Measurements from ENCODE around the gene SLFN12L.
"Not testable (repeated sequence)": the region's sequence is repeated elsewhere in the genome, so short reads cannot be mapped to it uniquely, and the experiment has no call there.

The SLFN12L gene

DNA sequence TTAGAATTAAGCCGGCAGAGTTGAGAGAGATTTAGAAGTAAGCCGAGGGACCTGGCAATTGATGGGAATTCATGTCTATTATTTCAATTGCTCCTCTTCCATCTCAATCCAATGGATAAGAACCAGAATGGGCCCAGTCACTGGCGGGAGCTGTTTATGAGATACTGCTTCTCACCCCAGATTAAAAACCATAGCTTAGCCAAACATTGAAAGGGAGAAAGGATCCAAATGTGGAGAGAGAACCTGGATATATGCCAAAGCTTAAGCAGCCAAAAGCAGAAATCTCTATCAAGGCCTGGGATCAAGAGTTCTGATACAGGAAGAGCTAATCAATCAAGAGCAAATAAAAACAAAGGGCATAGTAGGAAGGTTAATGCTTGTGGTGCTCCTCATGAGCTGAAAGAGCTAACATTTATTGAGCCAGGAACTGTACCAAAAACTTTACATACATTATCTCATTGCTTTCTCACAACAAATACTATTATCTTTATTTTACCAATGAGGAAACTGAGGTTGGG lies 2.8 kb downstream of the SLFN12L start:
- H3K4me3 ChIP-seq (ENCODE audit: low read depth, low read length): no peak overlapping the region
- TF ChIP-seq, protein P1, sequence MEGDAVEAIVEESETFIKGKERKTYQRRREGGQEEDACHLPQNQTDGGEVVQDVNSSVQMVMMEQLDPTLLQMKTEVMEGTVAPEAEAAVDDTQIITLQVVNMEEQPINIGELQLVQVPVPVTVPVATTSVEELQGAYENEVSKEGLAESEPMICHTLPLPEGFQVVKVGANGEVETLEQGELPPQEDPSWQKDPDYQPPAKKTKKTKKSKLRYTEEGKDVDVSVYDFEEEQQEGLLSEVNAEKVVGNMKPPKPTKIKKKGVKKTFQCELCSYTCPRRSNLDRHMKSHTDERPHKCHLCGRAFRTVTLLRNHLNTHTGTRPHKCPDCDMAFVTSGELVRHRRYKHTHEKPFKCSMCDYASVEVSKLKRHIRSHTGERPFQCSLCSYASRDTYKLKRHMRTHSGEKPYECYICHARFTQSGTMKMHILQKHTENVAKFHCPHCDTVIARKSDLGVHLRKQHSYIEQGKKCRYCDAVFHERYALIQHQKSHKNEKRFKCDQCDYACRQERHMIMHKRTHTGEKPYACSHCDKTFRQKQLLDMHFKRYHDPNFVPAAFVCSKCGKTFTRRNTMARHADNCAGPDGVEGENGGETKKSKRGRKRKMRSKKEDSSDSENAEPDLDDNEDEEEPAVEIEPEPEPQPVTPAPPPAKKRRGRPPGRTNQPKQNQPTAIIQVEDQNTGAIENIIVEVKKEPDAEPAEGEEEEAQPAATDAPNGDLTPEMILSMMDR (IDR thresholded peaks at IDR 0.05; ENCODE audit: control insufficient read depth, extremely low read depth, insufficient read depth): no peak
- DNase-seq (ENCODE audit: low read depth): no peak

- no peak for DNase-seq (ENCODE audit: low read depth)
- no peak overlapping the region for H3K4me3 ChIP-seq (ENCODE audit: low read depth, low read length)
- TF ChIP-seq, protein P1 (IDR thresholded peaks at IDR 0.05; ENCODE audit: control insufficient read depth, extremely low read depth, insufficient read depth): no peak
Measured at GRCh38 chr17:35531160-35531559, 6.3 kb downstream of the SLFN12L start.

- DNase-seq (ENCODE audit: low read depth): no peak
- TF ChIP-seq, protein P1 (IDR thresholded peaks at IDR 0.05; ENCODE audit: control insufficient read depth, extremely low read depth, insufficient read depth): no peak
- no peak overlapping the region for H3K4me3 ChIP-seq (ENCODE audit: low read depth, low read length)
Measured at GRCh38 chr17:35529866-35530265, 7.6 kb downstream of the SLFN12L start.

GRCh38 chr17:35529326-35529725 lies 8.2 kb downstream of the SLFN12L start:
- not testable (repeated sequence) for DNase-seq (ENCODE audit: low read depth); H3K4me3 ChIP-seq (ENCODE audit: low read depth, low read length)

DNA sequence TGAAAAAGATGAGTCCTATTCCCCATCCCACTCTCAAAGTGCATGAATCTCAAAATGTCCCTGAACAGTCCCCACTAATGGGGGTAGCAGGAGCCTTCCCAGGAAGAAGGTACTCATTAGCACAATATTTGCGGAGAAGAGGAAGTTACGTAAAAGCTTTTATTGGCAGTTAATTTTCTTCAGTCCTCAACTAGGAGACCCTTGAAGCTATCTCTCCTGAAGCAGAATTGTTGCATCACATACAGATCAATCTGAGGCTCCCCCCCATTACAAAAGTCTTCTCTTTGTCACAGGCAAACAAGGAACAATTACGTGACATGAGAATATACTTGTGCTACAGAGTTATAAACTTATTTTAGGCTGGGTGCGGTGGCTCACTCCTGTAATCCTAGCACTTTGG lies 14.2 kb downstream of the SLFN12L start:
- H3K4me3 ChIP-seq (ENCODE audit: low read depth, low read length): no peak overlapping the region
- no peak for DNase-seq (ENCODE audit: low read depth)
- TF ChIP-seq, protein P1 (IDR thresholded peaks at IDR 0.05; ENCODE audit: control insufficient read depth, extremely low read depth, insufficient read depth): no peak

GRCh38 chr17:35521654-35522256 lies 15.7 kb downstream of the SLFN12L start:
- not testable (repeated sequence) for H3K4me3 ChIP-seq (ENCODE audit: low read depth, low read length); DNase-seq (ENCODE audit: low read depth)

DNA sequence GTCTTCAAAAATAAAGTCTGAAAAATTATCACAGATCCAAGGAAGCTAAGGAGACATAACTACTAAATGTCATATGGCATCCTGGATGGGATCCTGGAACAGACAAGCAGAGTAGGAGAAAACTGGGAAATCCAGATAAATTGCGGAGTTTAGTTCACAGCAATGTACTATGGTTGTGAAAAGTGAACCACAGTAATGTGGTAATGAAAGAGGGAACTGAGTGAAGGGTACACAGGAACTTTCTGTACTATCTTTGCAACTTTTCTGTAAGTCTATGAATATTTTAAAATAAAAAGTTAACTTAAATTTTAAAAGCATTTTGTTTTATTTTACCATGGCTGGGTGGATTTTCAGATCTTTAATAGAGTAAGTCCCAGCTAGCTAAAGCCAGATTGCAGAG lies 16.3 kb downstream of the SLFN12L start:
- no peak for DNase-seq (ENCODE audit: low read depth)
- H3K4me3 ChIP-seq (ENCODE audit: low read depth, low read length): no peak overlapping the region
- TF ChIP-seq, protein P1 (IDR thresholded peaks at IDR 0.05; ENCODE audit: control insufficient read depth, extremely low read depth, insufficient read depth): no peak

DNA sequence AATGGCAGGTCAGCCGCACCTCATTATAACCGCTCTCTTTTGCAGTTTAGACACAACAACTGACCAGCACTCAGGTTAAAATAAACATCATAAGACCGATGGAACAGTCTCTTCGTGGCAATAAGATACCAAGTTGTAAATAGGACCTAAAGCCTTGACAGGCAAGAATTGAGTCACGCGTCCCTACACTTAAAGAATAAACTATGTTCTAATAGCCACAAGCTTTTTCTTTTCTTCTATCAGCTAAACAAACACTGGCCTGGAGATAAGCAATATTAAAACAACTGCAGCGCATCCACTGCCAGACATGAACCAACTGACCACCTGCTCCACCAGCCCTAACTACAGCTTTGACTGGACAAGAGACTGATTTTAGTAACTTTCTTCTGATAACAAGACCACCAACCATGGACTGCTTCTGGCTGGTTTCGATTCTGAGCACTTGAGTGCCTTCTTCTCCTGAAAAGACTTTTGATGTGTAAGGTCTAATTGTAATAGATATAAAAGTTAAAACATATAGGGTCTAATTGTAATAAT lies 17.5 kb downstream of the SLFN12L start:
- H3K4me3 ChIP-seq (ENCODE audit: low read depth, low read length): no peak overlapping the region
- DNase-seq (ENCODE audit: low read depth): no peak
- TF ChIP-seq, protein P1 (IDR thresholded peaks at IDR 0.05; ENCODE audit: control insufficient read depth, extremely low read depth, insufficient read depth): no peak

Measured in LNCaP clone FGC (cell line).